Measurements from ENCODE around the gene SLC39A6. TPM values are rescaled to one million over a fixed set of nuclear protein-coding genes. Genes with fewer than 3 reads are reported as not detected.

Gene SLC39A6
- total and polyA plus RNA-seq, 4 donors: 4.7 to 59.2 (median 31.0) TPM

DNA sequence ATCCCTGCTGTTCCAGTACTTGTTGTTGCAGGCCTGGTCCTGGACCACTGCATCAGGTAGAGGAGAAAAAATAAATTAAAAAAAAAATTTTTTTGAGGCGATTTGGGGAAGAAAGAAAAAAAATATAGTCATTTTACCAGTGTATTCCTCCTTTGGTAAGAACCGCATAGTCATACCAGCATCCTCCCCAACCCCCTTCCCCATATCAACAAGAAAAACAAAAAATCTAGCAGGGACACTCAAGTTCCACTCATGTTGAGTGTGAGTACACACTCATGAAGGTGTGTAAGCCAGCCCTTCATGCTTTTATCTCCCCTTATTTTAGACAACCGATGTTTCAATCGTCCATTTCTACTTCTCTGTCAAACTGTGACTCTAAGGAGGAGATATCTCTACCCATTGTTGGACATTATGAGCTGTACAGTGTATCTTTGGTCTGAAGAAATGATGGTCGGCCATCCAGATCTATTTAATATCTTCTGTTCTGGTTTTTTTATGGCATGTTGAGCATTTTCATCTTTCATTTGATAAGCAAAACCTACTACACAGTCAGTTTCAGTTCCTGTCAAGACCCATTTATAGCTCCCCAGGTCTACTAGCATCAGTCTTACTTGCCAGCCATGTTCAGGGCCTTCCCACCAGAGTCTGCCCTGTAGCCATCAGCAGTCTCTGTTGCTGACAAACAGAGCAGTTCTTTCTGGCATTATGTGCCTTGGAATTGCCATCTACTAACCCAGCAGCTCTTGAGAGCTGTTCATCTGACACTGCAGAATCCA lies 20.6 kb upstream of the SLC39A6 start:
- Histone ChIP-seq H3K27ac (ENCODE audit: low read depth in 1 of 2, low read length in 1 of 2) (no peak overlapping the region), H3K27me3 (ENCODE audit: control insufficient read depth in 3 of 3, insufficient read depth in 3 of 3, low read length in 2 of 3) (no peaks in the 10 kb centered on the region), H3K9ac (ENCODE audit: insufficient read depth in 1 of 2, low read length in 2 of 2) (no peak overlapping the region), H3K4me1 (ENCODE audit: control insufficient read depth in 5 of 5, insufficient read depth in 5 of 5, low read length in 5 of 5) (no peaks in the 10 kb centered on the region), H3K9me3 (ENCODE audit: control insufficient read depth in 4 of 4, insufficient read depth in 3 of 4, low read length in 3 of 4) (no peaks in the 10 kb centered on the region), H3K4me3 (no peak overlapping the region), H3K36me3 (ENCODE audit: control insufficient read depth in 4 of 4, insufficient read depth in 4 of 4, low read length in 4 of 4) (peaks cover 27 to 51% (median 42%) of the 10 kb centered on the region in 4 donors)
- TF ChIP-seq, protein P1, sequence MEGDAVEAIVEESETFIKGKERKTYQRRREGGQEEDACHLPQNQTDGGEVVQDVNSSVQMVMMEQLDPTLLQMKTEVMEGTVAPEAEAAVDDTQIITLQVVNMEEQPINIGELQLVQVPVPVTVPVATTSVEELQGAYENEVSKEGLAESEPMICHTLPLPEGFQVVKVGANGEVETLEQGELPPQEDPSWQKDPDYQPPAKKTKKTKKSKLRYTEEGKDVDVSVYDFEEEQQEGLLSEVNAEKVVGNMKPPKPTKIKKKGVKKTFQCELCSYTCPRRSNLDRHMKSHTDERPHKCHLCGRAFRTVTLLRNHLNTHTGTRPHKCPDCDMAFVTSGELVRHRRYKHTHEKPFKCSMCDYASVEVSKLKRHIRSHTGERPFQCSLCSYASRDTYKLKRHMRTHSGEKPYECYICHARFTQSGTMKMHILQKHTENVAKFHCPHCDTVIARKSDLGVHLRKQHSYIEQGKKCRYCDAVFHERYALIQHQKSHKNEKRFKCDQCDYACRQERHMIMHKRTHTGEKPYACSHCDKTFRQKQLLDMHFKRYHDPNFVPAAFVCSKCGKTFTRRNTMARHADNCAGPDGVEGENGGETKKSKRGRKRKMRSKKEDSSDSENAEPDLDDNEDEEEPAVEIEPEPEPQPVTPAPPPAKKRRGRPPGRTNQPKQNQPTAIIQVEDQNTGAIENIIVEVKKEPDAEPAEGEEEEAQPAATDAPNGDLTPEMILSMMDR (IDR thresholded peaks at IDR 0.05; ENCODE audit: control extremely low read depth, extremely low read depth): no peak
- DNase-seq: no peak
- ATAC-seq (ENCODE audit: insufficient read depth, low FRiP score): no peak
- WGBS, 2 donors: 86 to 91% methylated on average over 5 of the region's 5 CpGs

DNA sequence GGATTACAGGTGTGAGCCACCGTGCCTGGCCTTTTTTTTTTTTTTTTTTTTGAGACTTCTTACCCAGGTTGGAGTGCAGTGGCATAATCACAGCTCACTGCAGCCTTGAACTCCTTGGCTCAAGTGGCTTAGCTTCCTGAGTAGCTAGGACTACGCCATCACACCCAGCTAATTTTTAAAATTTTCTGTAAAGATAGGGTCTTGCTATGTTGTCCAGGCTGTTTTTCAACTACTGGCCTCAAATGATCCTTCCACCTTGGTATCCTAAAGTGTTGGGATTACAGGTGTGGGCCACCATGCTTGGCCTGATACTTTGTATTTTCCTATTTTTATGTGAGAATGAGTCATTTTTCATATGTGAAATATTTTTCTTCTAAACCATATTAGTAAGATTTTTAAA lies 14.3 kb upstream of the SLC39A6 start:
- Histone ChIP-seq H3K27me3 (ENCODE audit: control insufficient read depth in 3 of 3, insufficient read depth in 3 of 3, low read length in 2 of 3) (no peaks in the 10 kb centered on the region), H3K4me3 (no peak overlapping the region), H3K9ac (ENCODE audit: insufficient read depth in 1 of 2, low read length in 2 of 2) (no peak overlapping the region), H3K4me1 (ENCODE audit: control insufficient read depth in 5 of 5, insufficient read depth in 5 of 5, low read length in 5 of 5) (no peaks in the 10 kb centered on the region), H3K36me3 (ENCODE audit: control insufficient read depth in 4 of 4, insufficient read depth in 4 of 4, low read length in 4 of 4) (peaks cover 17 to 32% (median 22%) of the 10 kb centered on the region in 4 donors), H3K27ac (ENCODE audit: low read depth in 1 of 2, low read length in 1 of 2) (no peak overlapping the region), H3K9me3 (ENCODE audit: control insufficient read depth in 4 of 4, insufficient read depth in 3 of 4, low read length in 3 of 4) (no peaks in the 10 kb centered on the region)
- 95 to 100% methylated on average over 1 of the region's 2 CpGs for WGBS, 2 donors
- ATAC-seq (ENCODE audit: insufficient read depth, low FRiP score) (no peak), DNase-seq (no peak)
- TF ChIP-seq, protein P1 (IDR thresholded peaks at IDR 0.05; ENCODE audit: control extremely low read depth, extremely low read depth): no peak

DNA sequence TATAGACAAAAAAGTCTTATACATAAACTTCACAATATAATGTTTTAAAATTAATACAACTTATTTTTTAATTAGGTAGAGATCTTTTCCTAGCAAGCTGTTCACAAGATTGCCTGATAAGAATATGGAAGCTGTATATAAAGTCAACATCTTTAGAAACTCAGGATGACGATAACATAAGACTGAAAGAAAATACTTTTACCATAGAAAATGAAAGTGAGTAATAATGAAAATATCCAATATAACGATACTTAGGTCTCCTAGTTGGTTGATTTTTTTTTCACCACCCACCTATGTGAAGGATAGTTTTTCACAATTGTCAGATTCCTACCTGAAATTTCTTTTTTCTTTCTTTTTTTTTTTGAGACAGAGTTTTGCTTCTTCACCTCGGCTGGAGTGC lies 13.6 kb upstream of the SLC39A6 start:
- no peak for DNase-seq
- Histone ChIP-seq H3K36me3 (ENCODE audit: control insufficient read depth in 4 of 4, insufficient read depth in 4 of 4, low read length in 4 of 4) (peaks cover 16 to 35% (median 25%) of the 10 kb centered on the region in 4 donors), H3K9me3 (ENCODE audit: control insufficient read depth in 4 of 4, insufficient read depth in 3 of 4, low read length in 3 of 4) (no peaks in the 10 kb centered on the region), H3K27ac (ENCODE audit: low read depth in 1 of 2, low read length in 1 of 2) (no peak overlapping the region), H3K4me3 (no peak overlapping the region), H3K4me1 (ENCODE audit: control insufficient read depth in 5 of 5, insufficient read depth in 5 of 5, low read length in 5 of 5) (no peaks in the 10 kb centered on the region), H3K27me3 (ENCODE audit: control insufficient read depth in 3 of 3, insufficient read depth in 3 of 3, low read length in 2 of 3) (no peaks in the 10 kb centered on the region), H3K9ac (ENCODE audit: insufficient read depth in 1 of 2, low read length in 2 of 2) (no peak overlapping the region)
- 93 to 95% methylated on average over 3 of the region's 3 CpGs for WGBS, 2 donors
- TF ChIP-seq, protein P1 (IDR thresholded peaks at IDR 0.05; ENCODE audit: control extremely low read depth, extremely low read depth): no peak
- no peak for ATAC-seq (ENCODE audit: insufficient read depth, low FRiP score)
